Urothelium cell line (cell line): ENCODE data around the gene DAB2.
"Not testable (repeated sequence)": the region's sequence is repeated elsewhere in the genome, so short reads cannot be mapped to it uniquely, and the experiment has no call there.

Source experiments
- DNase-seq: peaks from one replicate; pipeline ENCODE4 v3.0.0; 2011; ENCODE audit warnings: low spot score, mixed read lengths
- FAIRE-seq: peaks from 2 replicates; lab custom pipeline; 2011; peaks lifted over from hg19 to GRCh38; lab: Jason Lieb, UNC

DAB2 gene

DNA sequence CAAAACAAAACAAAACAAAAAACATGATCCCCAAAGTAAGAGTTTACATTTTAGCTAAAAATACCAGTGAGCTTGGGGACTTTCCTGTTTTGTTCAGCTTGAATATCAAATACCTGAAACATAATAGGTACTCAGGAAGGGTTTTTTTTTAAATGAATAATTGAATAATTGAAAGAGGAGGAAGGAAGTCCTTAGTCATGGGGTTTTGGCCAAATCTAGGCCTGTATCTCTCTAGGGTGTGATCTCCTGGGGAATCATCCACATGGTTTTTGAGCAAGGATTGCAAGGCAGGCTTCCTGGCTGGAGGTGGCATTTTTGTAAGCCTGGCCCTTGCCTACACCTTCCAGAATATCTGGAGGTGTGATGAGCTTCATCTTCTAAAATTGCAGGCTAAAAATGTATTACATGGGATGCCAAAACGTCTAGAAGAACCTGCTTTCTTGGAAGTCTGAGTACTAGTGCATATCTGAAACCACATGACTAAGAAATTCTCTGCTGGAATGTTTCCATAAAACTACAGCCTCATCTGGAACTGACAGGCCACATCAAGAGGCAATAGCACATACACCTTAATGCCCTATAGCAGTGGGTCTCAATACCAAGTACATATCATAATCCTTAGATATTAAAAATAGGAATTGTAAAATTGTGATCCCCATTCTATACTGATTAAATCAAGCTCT is 70.9 kb downstream of the DAB2 start:
- no peak for FAIRE-seq
- no peak for DNase-seq

DNA sequence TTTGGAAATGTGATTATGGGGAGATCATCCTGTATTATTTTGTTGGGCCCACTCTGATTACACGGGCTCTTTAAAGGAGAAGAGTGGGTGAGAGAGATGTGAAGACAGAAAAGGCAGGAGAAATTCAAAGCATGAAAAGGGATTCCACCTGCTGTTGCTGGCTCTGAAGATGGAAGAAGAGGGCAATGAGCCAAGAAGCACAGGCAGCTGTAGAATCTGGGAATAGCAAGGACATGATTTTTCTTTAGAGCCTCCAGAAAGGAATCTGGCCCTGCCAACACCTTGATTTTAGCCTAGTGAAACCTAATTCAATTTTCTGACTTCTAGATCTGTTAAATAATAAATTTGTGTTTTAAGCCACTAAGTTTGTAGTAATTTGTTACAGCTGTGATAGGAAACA is 71.8 kb downstream of the DAB2 start:
- FAIRE-seq (no peak), DNase-seq (no peak)

DNA sequence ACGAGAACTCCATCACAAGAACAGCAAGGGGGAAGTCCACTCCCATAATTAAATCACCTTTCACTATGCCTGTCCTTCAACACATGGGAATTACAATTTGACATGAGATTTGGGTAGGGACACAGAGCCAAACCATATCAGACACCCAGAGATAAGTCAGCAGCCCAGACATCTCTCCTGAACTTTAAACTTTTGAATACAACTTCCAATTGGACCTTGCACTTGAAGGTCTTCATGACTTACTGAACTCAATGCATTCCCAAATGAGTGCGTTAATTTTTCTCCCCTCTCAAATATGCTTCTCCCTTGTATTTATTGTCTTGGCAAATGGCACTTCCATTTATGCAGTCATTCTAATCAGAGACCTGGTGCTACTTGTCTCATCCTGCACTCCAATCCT is 72.6 kb downstream of the DAB2 start:
- no peak for FAIRE-seq
- no peak for DNase-seq

DNA sequence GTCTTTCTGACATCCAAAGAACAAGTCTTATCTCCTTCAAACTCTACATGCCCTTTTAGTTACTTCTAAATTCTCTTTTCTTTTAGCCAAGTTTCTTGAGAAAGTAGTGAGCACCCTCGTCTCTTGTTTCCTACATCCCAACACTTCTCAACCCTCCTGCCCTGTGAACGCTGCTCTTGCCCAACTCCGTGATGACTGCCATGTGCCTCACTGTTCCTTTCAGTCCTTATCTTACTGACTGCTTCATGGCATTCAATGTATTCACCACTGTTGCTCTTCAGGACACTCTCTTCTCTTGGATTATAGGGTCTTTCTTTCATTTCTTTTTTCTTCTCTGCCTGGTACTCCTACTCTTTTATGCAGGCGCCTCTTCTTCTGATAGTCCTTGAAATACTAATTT is 75.3 kb downstream of the DAB2 start:
- DNase-seq (no peak), FAIRE-seq (no peak)

DNA sequence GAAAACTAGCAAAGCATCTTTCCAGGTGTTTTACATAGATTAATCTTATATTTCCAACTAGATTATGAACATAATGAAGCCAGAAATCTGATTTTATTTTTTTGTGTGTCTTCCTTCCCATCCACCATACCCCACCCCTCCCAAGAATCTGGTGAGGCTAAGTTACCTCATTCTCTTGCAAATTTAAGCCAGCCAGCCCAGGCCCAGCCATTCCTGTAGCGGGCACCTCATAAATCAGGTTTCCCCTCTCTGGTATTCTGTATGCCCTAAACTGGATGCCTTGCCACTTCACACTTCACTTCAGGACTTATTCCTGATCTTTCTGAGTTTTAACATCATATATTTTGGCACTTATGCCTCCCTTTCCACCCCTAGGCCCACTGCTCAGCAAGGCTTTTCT is 82.3 kb downstream of the DAB2 start:
- no peak for FAIRE-seq
- no peak for DNase-seq

DNA sequence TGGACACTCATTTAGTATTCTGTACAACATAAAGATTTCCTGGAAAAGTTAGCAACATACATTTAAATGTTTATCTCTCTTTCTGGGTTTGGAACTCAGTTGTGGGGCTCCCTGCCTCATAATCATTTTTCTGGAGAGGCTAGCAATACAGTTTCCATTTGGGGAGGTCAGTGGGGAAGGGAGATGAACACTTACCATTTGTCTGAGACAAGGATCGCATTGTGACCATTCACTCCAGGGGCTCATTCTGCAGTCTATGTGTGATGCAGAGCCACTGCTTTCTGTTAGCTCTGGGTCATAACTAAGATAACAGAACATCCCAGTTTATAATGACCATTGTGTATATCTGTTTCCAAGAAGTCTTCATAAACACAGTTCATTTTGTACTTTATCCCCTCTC is 82.9 kb downstream of the DAB2 start:
- no peak for FAIRE-seq
- DNase-seq: no peak

DNA sequence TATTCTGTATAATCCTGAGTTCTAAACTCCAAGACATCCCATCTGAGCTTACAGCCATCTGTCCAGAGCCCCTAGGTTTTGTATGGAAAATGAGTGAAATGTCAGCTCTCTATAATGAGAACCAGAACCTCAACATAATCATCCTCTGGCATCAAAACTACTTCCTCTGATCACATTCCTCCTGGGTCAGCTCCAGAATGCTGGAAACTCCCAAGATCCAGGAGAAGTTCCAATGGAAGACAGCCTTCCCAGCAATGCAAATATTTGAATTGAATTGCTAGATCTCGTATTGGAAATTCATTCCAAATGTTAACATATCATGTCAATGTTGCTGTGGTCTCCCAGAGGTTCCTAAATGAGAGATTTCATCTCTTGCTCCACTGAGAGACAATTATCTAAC is 84.3 kb downstream of the DAB2 start:
- no peak for DNase-seq
- FAIRE-seq: no peak

DNA sequence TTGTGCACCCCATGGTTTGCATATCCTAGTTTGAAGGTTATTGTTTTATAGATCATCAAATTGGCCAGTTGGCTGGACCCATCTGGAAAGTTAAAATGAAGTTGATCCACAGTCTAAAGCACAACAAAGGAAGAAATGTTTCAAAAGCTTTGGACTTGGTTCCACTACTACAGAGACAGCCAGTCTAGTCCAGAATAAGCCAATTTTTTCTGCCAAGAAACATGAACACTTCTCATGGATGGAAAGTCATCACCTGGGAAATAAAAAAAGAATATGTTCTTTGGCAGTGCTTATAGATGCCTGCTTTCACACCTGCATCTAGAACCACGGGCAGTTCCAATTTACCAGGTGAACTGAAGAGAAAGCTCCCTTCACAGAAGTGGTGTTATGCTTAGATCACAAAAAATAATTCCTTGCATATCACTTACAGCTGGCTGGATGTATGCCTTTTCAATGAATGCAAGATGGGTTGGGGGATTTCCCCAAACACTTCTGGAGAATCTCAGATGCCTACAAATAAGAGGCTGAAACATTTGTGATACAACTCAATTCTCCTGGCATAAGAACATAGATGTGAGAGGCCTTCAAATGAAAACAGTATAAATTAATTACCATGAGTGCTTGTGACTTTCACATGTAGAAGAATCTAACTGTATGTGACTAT is 87.4 kb downstream of the DAB2 start:
- FAIRE-seq (no peak), DNase-seq (no peak)

DNA sequence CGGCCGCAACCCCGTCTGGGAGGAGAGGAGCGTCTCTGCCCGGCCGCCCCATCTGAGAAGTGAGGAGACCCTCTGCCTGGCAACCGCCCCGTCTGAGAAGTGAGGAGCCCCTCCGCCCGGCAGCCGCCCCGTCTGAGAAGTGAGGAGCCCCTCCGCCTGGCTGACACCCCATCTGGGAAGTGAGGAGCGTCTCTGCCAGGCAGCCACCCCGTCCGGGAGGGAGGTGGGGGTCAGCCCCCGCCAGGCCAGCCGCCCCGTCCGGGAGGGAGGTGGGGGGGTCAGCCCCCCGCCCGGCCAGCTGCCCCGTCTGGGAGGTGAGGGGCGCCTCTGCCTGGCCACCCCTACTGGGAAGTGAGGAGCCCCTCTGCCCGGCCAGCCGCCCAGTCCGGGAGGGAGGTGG is 90.5 kb downstream of the DAB2 start:
- not testable (repeated sequence) for FAIRE-seq, DNase-seq

DNA sequence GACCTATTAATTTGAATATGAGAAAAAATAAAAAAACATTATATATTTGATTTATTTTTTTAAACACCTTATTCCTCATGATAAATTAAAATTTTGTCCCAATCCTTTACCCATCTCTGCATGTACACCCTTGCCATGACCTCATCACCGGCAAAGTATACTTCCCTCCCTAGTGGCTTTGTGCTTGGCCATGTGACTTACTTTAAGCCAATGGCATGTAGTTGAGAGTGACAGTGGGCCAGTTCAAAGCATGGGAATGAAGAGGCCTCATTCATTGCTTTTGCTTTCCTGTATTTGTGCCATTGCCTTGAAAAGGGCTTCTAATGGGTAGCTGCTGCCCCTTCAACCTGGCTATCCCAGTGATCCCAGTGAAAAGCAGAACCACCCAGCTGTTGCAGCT is 91.7 kb downstream of the DAB2 start:
- no peak for DNase-seq
- FAIRE-seq: no peak

DNA sequence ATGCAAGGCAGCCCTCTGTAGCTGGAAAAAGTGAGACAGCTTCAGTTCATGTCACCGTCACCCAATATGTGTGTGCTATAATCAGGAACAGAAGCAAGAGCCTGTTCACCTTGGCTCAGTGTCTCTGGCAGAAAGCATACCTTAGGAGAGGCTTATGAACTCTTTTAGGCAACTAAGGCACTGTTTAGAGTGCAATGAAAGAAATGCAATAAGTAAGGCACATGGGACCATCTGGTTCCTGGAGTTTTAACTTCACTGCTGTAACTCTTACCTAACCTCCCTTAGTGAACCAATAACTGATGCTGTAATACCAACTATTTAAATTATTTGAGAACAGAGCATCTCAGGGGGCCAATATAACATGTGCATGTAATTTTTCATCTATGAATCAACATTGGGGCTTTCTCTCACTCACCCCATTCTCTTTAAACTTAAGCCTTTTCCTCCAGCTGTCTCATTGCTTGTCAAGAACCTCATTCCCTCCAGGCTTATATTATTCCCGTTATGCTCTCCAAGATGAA is 92.9 kb downstream of the DAB2 start:
- FAIRE-seq (no peak), DNase-seq (no peak)

DNA sequence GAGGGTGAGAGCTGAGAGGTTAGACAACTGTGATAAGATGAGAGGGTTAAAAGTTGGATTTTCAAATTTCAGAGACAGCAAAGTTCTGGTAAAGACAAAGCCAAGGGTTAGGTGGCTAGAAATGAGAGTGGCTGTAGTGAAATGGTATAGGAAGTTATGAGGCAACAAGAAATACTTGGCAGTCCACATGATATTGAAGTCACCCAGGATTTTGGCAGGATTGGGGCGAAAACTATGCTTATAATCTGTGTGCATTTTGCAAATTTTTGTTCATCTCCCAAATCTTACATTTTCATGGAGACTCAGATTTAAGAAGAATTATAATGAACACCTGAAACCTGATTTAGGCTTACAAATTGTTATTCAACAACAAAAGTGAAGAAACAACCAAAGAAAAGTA is 96.0 kb downstream of the DAB2 start:
- no peak for FAIRE-seq
- no peak for DNase-seq

DNA sequence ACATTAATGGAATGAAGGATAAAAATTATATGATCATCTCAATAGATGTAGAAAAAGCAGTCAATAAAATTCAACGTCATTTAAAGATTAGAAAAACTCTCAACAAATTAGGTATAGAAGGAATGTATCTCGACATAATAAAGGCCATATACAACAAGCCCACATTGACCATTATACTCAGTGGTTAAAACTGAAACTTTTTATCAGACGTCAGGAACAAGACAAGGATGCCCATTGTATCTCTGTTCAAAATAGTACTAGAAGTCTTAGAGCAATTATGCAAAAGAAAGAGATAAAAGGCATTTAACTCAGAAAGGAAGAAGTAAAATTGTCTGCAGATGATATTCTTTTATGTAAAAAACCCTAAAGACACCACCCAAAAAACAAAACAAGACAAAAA is 101.2 kb downstream of the DAB2 start:
- no peak for FAIRE-seq
- DNase-seq: no peak
